ENCODE results near the gene CCDC110.

- TF ChIP-seq ARNT (IDR thresholded peaks at IDR 0.05) = no peak
- no peak for TF ChIP-seq SP1 (IDR thresholded peaks at IDR 0.05)
- no peak for TF ChIP-seq TARDBP (IDR thresholded peaks at IDR 0.05)
- no peak for TF ChIP-seq BHLHE40 (IDR thresholded peaks at IDR 0.05; ENCODE audit: borderline replicate concordance)
Observed at GRCh38 chr4:185473247-185473646, 1.7 kb upstream of the CCDC110 start.
